ENCODE measurements around the gene ITPR2.

The ITPR2 gene

DNA sequence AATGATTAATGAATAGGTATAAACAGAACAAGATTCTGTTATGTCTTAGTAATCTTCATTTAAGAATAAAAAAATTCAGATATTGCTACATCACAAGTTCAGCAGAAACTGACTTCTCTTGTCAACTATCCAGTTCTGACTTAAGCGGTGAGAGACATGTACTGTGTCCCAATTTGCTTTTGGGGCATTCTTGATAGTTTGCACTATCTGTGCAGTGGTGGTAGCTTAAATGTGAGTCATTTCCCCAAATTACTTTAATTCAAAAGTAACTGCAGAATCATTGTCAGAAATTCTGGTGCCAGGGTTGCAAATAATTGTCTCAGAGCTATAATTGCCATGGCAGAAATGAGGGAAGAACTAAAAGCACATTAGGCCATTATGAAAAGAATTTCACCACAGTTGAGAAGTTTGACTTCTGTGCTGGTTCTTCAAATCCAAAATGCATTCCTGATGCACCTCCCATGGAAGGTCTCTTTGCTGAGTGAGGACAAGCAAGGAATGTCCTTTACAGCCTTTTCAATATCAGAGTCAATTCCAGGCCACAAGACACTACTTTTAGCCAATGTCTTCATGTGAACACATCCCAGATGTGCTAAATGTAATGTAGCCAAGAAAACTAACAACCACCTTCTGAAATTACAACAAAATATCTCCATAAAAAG, 332.9 kb downstream of the ITPR2 start:
- FAIRE-seq = no peak

DNA sequence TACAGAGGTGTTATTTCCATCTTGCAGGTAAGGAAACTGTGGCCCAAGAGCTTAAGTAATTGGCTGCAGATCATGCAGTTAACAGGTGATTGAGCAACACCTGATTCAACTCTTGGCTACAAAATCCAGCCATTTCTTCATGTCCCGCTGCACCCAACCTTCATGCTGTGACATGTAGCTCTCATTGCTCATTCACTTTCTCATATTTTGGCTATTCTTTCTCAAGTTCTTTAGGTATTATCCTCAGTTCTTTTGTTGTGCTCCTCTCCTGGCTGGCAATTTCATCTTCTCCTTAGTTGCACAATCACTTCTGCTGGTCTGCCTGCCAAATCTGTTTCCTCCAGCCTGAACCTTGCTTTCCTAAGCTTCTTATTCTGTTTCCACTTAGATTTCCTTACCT, 336.8 kb downstream of the ITPR2 start:
- FAIRE-seq = no peak

DNA sequence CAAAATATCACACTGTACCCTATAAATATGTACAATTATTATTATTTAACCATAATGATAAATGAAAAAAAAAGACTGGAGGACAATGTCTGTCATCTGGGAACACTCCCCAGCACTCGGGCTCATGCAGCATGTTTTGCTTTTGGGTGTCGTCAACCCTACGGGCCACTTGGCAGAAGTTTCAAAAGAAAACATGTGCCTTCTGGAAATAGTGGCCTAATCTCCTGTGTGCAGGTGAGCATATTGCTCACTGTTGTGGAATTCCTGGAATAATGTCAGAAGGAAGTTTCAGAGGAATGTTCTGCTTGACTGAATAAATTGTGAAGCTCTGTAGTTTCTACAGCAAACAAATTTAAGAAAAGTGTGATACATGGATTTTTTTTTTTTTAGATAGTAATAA, 339.3 kb downstream of the ITPR2 start:
- no peak for FAIRE-seq

DNA sequence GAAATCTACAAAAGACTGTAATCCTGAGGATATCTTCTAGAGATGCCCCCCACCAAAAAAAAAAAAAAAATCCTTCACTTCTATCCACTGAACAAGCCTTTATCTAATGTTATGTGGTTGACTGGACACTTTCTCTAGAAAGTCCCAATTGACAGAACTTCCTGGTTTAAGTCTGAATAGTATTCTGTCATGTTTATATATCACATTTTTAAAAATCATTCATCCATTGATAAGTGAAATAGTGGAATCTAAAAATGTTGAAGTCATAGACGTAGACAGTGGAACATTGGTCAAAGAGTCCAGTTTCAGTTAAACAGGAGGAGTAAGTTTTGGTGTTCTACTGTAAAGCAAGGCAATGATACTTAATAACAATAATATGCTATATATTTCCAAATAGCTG, 340.6 kb downstream of the ITPR2 start:
- FAIRE-seq = no peak

DNA sequence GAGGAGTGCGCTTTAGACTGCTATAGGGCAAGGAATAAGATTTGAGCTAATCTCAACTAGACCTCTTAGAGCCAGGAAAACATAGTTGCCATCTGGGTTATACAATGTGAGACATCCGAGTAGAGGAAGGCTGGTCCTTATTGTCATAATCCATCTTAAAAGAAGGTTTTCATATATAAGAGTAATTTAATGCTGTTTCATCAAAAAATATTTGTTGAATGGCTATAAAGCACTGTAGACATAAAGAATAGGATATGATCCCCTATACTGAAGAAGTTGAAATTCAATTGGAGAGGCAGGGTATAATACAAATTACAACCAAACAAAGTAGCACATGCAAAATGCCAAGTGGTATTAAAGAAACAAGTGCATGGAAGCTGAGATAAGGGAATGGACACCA, 343.1 kb downstream of the ITPR2 start:
- no peak for FAIRE-seq

DNA sequence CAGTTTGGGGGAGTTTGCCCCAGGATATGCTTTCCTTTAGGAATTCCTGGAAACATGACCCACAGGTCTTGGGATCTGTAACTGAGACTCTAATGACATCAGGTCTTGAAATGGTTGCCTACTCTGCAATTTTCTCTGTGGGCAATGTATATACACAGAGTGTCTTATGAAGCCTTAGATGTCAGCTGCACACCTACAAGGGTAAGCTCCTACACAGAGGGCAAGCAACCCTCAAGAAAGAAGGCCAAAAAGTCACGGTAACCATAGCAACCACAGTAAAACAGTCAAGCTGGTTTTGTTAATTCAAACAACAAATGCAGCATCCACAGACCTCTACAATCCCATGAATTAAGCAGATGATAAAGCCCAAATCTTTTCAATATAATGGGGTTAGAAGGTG, 344.6 kb downstream of the ITPR2 start:
- FAIRE-seq = no peak

DNA sequence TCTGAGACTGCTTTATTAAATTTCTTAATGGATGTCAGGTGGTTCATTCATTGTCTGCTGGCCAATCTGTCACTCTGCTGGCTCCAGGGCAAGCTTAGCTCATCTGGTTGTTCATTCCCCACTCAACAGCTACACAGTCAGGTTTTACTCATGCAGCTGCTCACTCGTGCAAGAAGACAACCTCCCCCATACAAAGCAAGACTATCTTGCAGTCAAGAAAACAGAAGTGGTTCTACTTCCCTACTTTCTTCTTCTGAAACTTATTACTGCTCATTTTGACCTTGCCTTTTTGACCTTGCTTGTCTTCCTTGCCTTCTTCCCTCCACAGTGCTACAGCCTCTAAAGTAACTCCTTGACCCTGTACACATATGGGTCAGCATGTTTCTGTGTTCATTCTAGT, 359.7 kb downstream of the ITPR2 start:
- no peak for FAIRE-seq

DNA sequence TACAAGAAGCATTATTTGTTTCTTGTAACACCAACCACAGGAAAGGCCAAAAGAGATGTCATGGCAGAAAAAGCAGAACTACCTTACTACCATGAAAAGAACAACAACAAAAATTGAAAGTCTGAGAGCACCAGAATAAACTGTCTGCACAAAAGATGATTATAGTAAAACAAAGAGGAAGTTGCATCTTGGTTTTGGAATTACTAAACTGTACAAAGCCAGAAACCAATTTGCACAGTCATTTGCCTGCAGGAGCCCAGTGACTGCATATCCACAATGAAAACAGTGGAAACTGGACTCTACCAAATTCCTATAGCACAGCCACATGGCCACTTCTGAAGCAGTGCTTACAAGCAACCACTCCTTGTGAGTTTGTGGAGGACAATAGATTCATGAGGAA, 361.4 kb downstream of the ITPR2 start:
- no peak for FAIRE-seq

DNA sequence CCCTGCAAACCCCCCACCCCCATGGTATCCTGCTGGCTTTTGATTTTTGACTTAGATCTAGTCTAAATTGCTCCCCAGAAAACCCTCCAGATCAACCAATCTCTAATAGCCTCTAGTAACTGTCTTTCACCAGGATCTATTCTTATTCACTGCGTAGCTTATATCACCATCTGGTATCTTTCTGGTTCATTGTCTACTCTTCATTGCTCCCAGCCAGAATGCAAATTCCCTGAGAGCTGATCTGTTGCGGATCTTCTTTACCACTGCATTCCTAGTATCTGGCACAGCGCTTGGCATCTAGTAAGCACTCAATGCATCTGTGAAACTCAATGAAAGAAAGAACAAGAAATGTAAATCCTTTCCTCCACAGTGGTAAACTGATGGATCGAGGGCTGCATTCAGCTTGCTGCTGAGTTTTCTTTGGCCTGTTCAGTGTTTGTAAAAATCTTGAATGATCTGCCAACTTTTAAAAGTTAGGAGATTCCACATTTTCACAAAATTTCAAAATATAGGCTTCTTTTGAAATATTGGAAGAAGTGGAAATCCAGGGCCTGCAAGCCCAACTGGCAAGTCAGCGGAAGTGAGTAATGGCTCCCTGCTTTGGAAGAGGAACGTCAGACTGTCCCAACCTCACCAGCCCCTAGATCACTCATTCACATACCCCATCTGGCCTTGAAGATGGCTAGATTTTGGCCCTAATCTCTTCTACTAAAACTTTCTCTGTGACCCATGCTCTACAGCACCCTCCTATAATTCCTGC, 363.4 kb downstream of the ITPR2 start:
- FAIRE-seq = no peak

DNA sequence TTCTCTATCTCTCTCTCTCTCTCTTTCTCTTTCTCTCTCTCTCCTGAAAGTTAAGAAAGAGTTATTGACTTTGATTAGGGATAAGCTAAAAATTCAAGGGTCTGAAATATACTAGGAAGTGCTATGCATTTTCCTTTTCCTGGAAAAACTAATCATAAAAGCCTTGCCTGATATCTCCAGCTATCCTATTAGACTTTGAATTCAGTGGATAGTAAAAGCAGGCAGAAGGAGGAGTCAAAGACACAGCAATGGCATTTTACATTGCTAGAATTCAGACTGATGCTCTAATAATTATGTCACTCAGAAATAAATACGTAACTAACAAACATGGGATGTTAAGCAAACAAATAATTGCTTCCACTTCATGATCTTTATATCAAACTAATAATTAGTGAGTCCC, 365.6 kb downstream of the ITPR2 start:
- FAIRE-seq = no peak

DNA sequence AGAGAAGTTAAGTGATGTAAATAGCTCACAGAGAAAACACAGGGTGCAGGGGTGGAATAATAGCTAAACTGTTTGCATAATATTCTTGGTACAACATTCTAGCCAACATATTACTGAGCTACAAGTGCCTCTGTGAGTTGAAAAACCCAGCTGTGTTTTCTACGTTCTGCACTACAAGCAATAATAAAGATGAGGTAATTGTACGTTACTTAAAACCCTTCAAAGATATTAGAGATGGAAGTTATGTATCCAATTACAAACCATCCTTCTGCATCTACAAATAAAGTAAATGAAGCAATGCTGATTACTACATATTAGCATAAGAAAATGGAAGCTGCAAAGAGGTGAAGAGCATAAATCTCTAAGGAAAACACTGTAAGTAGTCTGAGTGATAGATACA, 366.3 kb downstream of the ITPR2 start:
- FAIRE-seq = no peak

DNA sequence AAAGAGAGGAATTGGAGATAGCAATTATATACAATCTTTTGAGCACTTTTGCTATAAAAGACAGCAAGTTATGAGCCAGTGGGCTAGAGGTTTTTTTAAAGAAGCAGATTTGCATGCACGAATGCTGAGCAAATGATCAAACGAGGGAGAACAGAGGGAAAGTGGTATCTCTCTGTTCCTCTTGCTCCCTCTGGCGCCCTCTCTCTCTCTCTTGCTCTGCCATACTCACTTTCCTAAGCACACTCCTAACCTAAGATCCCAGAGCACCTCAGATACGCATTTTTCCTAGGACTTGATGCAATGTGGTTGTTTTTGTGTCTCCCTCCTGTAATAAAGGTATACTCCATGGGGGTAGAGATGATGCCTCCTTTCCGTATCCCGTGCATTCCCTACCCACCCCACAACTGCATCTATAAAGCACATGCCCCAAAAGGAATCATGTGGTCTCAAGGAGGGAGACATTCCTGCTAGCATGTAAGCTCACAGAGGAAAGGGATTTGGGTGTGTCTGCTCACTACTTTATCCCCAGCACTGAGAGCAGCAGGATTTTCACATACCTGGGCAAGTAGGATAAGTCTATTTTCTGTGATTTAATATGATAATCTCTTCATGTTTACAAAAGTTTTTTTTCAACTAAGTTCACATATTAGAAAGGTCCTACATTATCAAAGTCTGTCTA, 367.4 kb downstream of the ITPR2 start:
- FAIRE-seq = no peak

DNA sequence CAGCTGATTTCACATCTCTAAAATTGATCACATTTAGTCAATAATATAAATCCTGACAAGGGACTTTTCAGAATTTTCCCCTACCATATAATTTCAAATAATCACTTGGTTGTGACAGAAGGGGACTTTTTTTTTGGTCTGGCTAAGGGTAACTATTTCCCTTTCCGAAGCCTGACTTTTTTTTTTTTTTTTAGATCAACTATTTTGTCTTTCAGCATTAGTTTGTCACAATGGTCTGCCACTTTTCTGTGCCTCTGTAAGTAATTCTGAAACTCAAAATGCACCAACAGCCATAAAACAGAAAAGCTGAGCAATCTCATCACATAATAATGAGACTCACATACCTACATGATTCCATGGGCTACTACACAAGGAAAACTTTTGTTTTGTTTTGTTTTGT, 371.2 kb downstream of the ITPR2 start:
- no peak for FAIRE-seq

DNA sequence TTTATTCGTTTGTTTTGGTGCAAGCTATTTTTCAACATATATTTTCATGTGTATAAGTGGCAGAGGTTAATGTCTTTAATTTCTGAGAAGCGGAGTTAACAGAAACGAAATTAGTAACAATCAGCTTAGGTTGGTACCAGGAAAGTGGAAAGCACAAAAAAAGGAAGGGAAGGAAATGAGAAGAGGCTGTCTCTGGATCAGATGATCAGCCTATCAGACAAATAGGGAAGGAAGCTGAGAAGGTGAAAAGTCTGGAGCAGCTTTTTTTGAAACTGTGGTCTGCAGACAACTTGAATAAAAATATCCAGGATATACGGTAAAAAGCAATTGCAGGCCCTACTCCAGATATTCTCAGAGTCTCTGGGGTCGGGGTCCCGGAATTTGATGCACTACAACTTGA, 372.6 kb downstream of the ITPR2 start:
- no peak for FAIRE-seq

DNA sequence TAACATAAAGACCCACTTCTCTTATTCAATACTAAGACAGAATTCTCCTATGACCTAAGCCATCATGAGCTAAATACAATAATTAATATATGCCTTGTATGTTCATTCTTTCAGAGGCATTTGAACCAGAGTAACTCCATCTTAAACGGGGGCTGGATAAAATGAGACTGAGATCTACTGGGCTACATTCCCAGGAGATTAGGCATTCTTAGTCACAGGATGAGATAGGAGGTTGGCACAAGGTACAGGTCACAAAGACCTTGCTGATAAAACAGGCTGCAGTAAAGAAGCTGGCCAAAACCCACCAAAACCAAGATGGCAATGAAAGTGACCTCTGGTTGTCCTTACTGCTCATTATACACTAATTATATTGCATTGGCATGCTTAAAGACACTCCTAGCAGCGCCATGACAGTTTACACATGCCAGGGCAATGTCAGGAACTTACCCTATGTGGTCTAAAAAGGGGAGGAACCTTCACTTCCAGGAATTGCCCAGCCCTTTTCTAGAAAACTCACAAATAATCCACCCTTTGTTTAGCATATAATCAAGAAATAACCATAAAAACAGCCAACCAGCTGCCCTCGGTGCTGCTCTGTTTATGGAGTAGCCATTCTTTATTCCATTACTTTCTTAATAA, 376.9 kb downstream of the ITPR2 start:
- no peak for FAIRE-seq

DNA sequence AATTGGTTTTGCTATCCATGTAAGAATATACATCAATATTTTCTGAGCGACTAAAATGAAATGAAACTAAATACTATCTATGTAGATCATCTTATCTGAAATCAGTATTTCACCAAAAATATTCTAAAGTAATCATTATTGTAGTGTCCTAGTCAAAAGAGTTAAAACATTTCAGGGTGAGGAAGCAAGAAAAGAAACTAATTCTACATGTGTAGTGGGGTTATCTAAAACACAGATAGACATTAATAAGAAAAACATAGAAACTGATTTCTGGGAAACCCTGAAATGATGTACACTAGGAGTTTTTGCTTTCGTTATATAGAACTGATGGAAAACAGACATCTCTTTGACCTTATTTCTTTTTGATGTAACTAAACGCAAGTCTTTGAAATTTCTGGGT, 379.7 kb downstream of the ITPR2 start:
- no peak for FAIRE-seq

DNA sequence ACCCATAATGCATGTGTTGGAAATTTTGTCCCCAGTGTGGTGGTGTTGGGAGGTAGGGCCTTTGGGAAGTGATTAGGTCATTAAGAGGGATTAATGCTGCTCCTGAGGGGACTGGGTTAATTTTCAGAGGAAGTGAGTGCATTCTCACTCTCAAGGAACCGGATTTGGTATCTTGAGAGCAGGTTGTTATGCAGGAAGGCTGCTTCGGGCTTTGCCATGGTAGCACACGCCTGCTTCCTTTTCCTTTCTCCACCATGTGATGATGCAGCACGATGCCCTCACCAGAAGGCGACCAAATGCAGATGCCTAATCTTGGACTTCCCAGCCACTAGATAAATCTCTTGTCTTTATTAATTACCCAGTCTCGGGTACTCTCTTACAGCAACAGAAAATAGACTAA, 380.5 kb downstream of the ITPR2 start:
- FAIRE-seq = no peak

DNA sequence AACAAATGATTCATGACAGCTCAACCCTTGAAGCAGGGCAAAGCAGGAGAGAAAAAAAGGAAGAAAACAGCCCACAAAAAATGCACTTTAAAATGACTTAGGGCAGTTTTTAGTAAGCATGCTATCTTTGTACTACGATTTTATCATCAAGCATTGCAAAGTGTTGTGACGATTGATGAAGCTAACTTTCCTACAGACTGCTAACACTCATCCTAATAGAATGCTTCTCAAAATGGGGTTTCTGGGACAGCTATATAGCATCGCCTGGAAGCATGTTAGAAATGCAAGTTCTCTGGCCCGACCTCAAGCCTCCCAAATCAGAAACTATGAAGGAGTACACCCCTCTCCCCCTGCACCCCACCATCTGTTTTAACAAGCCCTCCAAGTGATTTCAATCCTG, 381.2 kb downstream of the ITPR2 start:
- no peak for FAIRE-seq

DNA sequence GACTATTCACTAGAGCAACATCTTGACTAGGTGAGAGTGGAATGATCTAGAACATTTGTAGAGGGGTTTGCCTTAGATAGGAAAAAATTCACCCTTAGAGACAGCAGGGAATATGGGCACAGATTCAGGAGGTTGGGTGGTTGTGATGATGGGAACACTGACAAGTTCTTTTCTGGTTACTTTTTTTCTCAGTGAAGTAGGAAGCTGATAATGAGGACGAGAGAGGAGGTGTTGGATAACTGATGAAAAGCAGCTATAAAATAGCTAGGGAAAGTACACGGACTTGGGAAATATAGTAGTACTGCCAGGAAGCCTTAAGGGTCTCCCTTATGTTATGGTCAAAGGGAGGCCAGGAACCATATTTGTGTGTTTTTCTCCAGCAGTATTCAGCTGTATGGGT, 387.1 kb downstream of the ITPR2 start:
- no peak for FAIRE-seq

DNA sequence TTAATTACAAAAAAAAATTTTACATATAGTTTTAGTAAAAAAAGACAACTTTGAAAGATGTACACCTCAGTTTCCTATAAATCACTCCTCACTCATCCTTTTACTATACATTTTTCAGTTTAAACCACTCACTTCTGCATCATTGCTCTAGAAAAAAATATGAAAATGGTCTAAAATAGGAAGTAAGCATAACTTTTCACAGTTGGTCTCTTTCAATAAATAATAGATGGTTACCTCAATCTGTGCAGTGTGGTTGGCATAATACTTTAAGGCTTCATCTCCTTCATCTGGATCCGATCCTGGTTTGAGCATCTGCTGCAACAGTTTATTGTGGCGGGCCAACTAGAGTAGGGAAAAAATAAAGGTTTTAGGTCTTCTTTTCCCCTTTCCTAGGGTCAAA, 389.7 kb downstream of the ITPR2 start:
- no peak for FAIRE-seq

DNA sequence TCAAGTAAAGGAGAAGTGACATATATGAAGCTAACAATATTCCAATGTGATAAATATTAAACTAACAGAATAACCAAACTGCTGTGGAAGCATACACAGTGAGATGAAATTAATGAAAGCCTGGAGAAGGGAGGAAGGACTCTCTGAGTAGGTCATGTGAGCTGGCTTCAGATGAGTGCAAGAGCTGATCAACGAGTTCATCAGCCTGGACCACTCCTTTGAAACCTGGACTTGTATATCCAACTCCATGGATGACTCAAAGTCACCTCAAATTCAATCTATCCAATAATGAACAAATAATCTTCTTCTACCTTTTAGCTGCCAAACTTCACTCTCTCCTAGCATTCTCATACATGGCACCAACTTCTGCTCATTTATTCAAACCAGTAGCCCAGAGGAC, 391.6 kb downstream of the ITPR2 start:
- no peak for FAIRE-seq

DNA sequence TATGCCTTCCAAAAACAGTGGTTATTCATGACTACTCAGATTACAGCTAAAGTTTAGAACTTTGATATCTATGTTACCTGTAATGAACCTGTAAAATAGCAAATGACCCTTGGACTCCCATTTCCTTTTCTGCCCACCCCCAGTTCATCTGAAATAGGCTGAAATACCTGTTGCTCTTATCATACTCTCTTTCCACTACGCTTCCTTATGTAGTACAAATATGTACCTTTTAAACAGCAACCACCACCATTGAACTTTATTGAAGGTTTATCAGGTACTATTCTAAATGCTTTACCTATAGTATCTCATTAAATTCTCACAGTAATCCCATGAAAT, 398.0 kb downstream of the ITPR2 start:
- no peak for FAIRE-seq

DNA sequence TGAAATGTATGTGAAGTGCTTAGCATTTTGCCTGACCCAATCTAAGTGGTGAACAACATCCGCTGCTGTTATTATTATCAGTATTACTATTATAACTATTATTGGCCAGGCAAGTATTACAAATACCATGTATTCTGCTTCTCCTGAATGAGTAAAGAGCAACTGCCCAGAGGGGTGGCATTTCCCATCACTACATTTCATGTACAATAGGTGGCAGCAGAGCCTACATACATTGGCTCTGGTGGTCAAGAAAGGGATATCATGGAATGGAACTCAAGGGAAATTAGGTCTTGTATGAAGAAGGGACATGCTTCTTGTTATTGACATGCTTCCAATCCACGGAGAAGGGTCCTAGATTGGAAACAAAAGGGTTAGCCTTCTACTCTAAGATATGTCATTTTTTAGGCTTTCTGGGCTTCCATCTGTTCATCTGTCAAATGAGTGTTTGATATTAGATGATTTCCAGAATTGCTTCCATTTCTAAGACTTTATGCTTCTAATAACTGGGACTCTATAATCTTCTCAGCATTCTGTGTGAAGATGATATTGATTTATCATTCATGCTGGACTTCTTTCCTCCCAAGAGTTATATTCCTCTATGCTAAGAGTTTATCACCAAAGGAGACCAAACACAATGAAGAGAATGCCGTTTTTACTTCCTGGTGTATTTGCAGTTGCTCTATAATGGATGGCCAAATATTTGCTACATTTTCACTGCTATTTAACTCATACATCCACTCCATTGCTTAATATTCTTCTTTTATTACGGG, 398.5 kb downstream of the ITPR2 start:
- peak; percentile 46 for FAIRE-seq

Measured in A204.1 (cell line).